Ramos (cell line): ENCODE measurements around the gene HAGHL.

Experiments
- in situ Hi-C: fragments of 300-500 bp; cut with MboI; formaldehyde crosslinking; loops from one replicate; pipeline ENCODE4 v1.14.3; 2022; ENCODE audit warnings: low sequenced_read_pairs; ENCODE audit not compliant: unreplicated experiment

HAGHL gene

DNA sequence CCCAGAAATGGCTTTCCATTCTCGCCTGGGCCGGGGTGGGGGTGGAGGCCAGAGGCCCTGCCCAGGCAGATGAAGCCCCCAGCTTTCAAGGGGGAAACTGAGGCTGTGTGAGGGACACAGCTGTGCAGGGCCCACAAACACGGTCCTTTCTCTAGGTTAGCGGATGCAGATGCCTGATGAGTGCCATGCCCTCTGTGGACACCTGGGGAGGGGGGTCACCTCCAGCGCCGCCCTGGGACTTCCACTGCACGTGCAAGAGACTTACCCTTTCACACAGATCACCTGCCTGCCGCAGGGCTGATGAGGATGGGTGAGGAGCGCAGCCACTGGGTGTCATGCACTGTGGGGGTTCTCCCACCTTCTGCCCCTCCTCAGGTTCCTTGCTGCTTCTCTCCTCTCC is 8.5 kb upstream of the HAGHL start:
- in situ Hi-C loops: loop anchor here (25.0 kb wide), 1 partner anchor 344 kb away; the partner anchor contains the start of gene SSTR5

DNA sequence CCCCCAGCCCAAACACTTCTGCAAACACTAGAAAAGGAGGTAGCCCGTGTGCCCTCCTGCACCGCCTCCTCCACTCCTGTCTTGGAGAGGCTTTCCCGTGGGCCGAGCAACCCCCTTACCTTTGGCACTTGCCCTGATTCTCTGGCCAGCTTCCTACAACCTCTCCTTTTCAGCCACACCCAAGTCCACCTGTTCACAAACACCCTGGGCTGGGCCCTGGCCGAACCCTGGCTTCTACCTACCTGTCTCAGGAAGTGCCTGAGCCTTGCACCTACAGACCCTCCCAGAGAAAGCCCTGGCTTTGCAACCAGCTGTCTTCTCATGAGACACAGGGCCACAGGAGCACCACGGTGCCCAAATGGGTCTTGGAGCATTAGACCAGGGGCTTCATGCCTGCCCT is 8.0 kb upstream of the HAGHL start:
- in situ Hi-C loops: loop anchor here (25.0 kb wide), 1 partner anchor 343 kb away; the partner anchor contains the start of gene SSTR5

- in situ Hi-C loops: loop anchor here (25.0 kb wide), 1 partner anchor 342 kb away; the partner anchor contains the start of gene SSTR5
Observed at GRCh38 chr16:719815-720446, 7.0 kb upstream of the HAGHL start.

- in situ Hi-C loops: loop anchor here (25.0 kb wide), 1 partner anchor 342 kb away; the partner anchor contains the start of gene SSTR5
Observed at GRCh38 chr16:720447-720989, 6.4 kb upstream of the HAGHL start.

GRCh38 chr16:720990-721764 is 5.7 kb upstream of the HAGHL start, which contains the start of gene ANTKMT:
ANTKMT (plus strand) TSS chr16:721146; CDS start chr16:721275, 129 bp downstream.
- in situ Hi-C loops: loop anchor here (25.0 kb wide), 1 partner anchor 341 kb away; the partner anchor contains the start of gene SSTR5

GRCh38 chr16:721765-722540 is 5.0 kb upstream of the HAGHL start:
- in situ Hi-C loops: loop anchor here (25.0 kb wide), 1 partner anchor 340 kb away; the partner anchor contains the start of gene SSTR5

DNA sequence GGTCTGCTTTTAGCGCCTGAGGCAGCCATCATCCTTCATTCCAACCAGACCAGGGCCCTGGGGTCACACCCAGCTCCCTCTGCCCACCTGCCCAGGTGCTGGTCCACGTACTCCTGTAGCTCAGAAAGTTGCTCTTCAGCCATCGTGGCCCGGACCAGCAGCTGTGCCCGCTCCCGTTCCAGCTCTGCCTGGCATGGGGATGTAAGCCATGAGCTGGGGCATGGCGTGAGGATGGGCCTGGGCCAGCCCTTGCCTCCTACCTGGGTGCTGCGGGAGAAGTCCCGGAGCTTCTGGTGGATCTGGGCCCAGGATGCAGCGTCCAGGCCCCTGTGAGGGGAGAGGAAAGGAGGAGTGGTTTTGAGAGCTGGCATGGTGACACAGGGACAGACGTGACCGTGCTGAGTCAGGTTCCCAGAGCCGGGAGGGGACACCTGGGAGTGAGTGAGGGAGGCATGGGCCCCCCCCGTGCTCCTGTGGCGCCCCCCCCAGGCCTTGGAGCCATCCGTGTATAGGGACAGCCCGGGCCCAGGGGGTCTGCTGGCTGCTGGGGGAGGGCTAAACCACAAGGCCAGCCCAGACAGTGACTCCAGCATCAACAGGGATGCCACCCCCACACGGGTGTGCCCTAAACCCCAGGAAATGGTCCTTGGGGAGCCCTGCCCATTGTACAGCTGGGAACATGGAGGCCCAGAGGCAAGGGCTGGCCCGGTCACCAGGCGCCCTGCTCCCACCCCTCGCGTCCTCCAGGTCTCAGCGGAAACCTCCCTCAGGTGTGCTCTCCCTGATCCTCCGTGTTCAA is 3.9 kb upstream of the HAGHL start:
- in situ Hi-C loops: loop anchor here (25.0 kb wide), 1 partner anchor 339 kb away; the partner anchor contains the start of gene SSTR5

DNA sequence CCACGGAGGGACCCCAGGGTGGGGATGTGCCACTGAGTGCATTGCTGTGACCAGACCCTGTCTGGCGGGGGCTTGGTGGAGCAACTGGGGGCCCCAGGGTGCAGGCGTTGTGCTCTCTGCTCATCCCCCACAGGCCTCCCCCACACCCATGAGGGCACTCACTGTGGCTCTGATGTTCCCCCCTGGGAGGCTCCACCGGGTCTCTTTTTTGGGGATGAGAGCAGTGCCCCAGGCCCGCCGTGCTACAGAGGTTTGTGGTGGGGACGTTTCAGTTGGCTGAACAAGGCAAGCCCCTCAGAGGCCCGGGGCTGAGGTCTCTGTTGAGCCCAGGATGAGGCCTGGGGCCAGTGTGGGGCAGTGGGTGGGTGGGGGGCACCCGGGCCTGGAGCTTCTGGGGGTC is 3.2 kb upstream of the HAGHL start:
- in situ Hi-C loops: loop anchor here (25.0 kb wide), 1 partner anchor 339 kb away; the partner anchor contains the start of gene SSTR5

GRCh38 chr16:724188-725040 is 2.5 kb upstream of the HAGHL start:
- in situ Hi-C loops: loop anchor here (25.0 kb wide), 1 partner anchor 338 kb away; the partner anchor contains the start of gene SSTR5

- in situ Hi-C loops: no loop called here
Observed at GRCh38 chr16:725041-725376, 1.9 kb upstream of the HAGHL start.

- in situ Hi-C loops: no loop called here
Observed at GRCh38 chr16:725463-726187, 1.3 kb upstream of the HAGHL start.

- in situ Hi-C loops: no loop called here
Observed at GRCh38 chr16:726188-726437, 793 bp upstream of the HAGHL start.

DNA sequence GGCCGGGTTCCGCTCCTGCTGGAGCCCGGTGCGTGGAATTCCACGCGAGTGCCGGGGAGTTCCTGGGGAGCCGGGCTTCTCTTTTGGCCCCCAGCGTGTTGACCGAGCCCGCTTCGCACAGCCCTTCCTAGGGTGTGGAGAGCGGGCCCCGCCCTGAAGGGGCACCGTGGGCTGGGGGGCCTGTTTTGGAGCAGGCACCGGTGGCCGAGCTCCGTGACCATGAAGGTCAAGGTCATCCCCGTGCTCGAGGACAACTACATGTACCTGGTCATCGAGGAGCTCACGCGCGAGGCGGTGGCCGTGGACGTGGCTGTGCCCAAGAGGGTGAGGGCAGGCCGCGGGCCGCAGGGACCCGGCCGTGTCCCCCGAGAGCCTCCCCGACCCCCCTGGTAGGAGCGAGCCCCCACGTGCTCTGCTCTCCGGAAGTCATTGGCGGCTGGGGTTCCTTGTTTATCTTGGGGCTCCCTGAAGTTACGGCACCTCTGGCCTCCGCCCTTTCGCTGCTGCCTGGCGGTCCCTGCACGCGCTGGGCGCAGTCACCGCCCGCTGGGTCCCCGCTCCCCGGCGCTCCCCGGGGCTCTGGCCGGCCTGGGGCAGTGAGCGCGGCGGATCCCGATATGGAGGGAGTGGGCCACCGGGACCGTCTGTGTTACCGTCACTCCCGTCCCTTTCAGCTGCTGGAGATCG is 528 bp downstream of the HAGHL start:
- in situ Hi-C loops: no loop called here

- in situ Hi-C loops: no loop called here
Observed at GRCh38 chr16:728131-728889, 1.4 kb downstream of the HAGHL start.

DNA sequence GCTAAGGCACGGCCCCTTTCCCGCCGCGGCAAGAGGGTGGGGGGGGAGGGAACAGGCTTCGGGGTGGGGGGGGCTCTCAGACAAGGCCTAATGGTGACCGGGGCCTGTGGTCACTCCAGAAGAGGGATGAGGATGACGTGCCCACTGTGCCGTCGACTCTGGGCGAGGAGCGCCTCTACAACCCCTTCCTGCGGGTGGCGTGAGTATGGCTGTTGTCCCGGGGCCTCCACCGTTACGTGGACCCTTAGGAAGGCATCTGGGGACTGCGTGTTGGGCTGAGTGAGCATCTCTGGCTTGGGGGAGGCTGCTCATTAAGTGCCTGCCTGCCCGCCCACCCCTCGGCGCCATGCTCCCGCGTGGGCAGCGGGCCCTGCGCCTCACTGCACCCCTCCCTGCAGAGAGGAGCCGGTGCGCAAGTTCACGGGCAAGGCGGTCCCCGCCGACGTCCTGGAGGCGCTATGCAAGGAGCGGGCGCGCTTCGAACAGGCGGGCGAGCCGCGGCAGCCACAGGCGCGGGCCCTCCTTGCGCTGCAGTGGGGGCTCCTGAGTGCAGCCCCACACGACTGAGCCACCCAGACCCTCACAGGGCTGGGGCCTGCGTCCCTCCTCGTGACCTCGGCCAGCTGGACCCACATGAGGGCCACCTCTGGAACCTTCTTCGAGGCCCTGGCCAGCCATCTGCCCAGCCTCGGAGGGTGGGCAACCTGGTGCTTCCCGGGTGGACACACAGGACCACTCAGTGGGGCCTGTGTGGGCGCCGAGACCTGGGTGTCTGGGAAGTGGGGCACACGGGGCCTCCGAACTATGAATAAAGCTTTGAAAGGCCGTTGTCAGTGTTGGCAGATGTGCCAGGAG is 2.2 kb downstream of the HAGHL start:
- in situ Hi-C loops: no loop called here
